Heart right ventricle (tissue), 16 donors: Measurements from ENCODE around the gene ARID5A. TPM values are rescaled to one million over a fixed set of nuclear protein-coding genes. Genes with fewer than 3 reads are reported as not detected.

Experiments used
- ATAC-seq, 8 donors: fragments of 200-7000 bp; cut with Tn5 transposase; one replicate each; pipeline ENCODE4 v1.9.1; 2020; ENCODE audit warnings: mild to moderate bottlenecking in 8 of 8, moderate library complexity in 8 of 8, moderate number of reproducible peaks in 1 of 8
- DNase-seq, 2 donors: peaks; one replicate each; pipeline ENCODE4 v3.0.0-alpha.2; 2020
- H3K27ac ChIP-seq, 10 donors: fragments of 200-600 bp; sonication (generic) in 2 of 10; one replicate each; pipeline versions ENCODE4 v1.5.0 to v1.8.0; 2020 to 2022; ENCODE audit warnings: mild to moderate bottlenecking in 3 of 10
- H3K27me3 ChIP-seq, 7 donors: fragments of 200-600 bp; one replicate each; pipeline ENCODE4 v1.8.0; 2021 to 2022; ENCODE audit warnings: mild to moderate bottlenecking in 2 of 7
- H3K36me3 ChIP-seq, 9 donors: fragments of 200-600 bp; sonication (generic) in 1 of 9; one replicate each; pipeline versions ENCODE4 v1.5.0 to v1.8.0; 2020 to 2022; ENCODE audit warnings: mild to moderate bottlenecking in 2 of 9
- H3K4me1 ChIP-seq, 9 donors: fragments of 200-600 bp; sonication (generic) in 1 of 9; one replicate each; pipeline versions ENCODE4 v1.5.0 to v1.8.0; 2020 to 2022; ENCODE audit warnings: mild to moderate bottlenecking in 4 of 9
- H3K4me3 ChIP-seq, 10 donors: fragments of 200-600 bp; sonication (generic) in 2 of 10; one replicate each; pipeline versions ENCODE4 v1.5.0 to v1.8.0; 2020 to 2022; ENCODE audit warnings: mild to moderate bottlenecking in 7 of 10, moderate library complexity in 2 of 10
- H3K9me3 ChIP-seq, 11 donors: fragments of 200-600 bp in 10 of 11; sonication (generic) in 2 of 11; one replicate each; pipeline versions ENCODE4 v1.5.0 to v1.8.0; 2013 to 2022; ENCODE audit warnings: mild to moderate bottlenecking in 2 of 11, control low read depth in 1 of 11, moderate library complexity in 1 of 11
- WGBS, 2 donors: extraction: QIAGEN DNeasy Blood & Tissue Kit; methylation state at CpG; one replicate each; pipeline ENCODE4 v1.1.7; 2013; ENCODE audit warnings: inconsistent platforms in 1 of 2; 5-methylcytosine and 5-hydroxymethylcytosine counted together
- intact Hi-C, 10 donors: fragments of 100-400 bp; cut with DNase I; formaldehyde crosslinking; loops; one replicate each; pipeline versions ENCODE4 v1.11.1 to v1.14.2; 2022
- polyA plus RNA-seq, 2 donors: library from polyadenylated mRNA; stranded (reverse); fragments of 200-250 nt; gene quantifications; one replicate each; pipeline ENCODE4 v1.2.3, GENCODE V29; 2013
- total RNA-seq, 10 donors: library from RNA; stranded (reverse); fragmentation: NEBNext Ultra II Directional in 3 of 10; extraction: Animal tissue kit (Norgen Biotek cat#: 25700) in 3 of 10; gene quantifications; one replicate each; pipeline versions ENCODE4 v1.2.1 to v1.2.4, GENCODE V29; 2021 to 2023
- TF ChIP-seq, protein P1 (sequence below), 9 donors: fragments of 200-600 bp; sonication (generic) in 2 of 9; IDR thresholded peaks; one replicate each; pipeline versions ENCODE4 v1.5.0 to v1.8.0; 2021 to 2022; ENCODE audit warnings: antibody characterized with exemption in 9 of 9, mild to moderate bottlenecking in 5 of 9, moderate library complexity in 1 of 9
- donor health status: Arrhythmogenic right ventricular cardiomyopathy.
- donor health status: ischemic (EF 13 %, LVEDD 7.1; RV severe dilation, severe dysfunction).
- donor health status: healthy with polysubstance abuse.
- donor health status: DM: no; HTN: yes; CAD: no.
- donor health status: DM: no; HTN: no; CAD: no.
- donor health status: ischemic (EF 25% LVEDD 6.9; RV normal size, moderate dysfunction).
- donor health status: ischemic (EF 25% LVEDD 5.7; RV mildly dilated, moderate dysfunction).
- donor health status: healthy.
- donor health status: DM: yes; HTN: yes; CAD: no.
- donor health status: Ischemic cardiomyopathy.
- donor health status: ischemic (EF 35%, LVEDD 5.7; RV mildly dilated, moderate dysfunction).
- donor health status: nonischemic (EF 11% LVEDD 7.7; RV severe dilation, severe dysfunction).
- donor health status: DM: yes; HTN: yes; CAD: no.
- donor health status: PGD.
- donor health status: ischemic (EF 29% LVEDD 5.4; RV normal size, mild dysfunction).
- donor health status: nonischemic (EF 23%, LVEDD 6.1; RV moderate dilation, normal function).

ARID5A gene
- total and polyA plus RNA-seq, 12 donors, result 12.0 to 121 (median 41.1) TPM

DNA sequence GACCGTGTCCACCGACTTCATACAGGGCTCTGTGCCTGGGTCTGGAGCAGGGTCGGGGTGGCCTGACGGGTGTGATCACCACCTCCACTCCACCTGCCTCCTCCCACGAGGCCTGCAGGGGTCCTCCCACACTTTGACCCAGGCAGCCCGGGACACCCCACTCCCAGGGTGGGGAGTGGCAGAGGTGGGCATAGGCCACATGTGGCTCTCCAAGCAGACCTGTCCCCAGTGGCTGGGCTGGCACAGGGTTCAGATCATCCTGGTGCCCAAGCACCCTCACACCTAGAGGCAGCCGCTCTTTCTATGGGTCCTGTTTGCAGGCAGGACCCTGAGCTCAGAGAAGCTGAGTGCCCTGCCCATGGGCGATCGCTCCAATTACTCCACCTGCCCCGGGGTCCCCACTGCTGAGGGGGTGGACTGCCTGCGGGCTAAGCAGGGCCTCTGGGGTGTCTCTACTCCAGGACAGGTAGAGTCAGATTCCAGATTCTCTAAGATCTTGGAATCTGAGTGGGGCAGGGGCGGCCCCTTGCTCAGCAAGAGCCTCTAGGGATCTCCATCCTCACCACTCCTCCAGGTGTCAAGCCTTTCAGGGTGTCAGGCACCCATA lies 32.8 kb upstream of the ARID5A start:
- no peak for DNase-seq
- ATAC-seq, result no peak
- intact Hi-C loops, result loop anchor here in 5 of 10 donors (2.0 to 10.0 kb wide), 3 partner anchors 95 to 369 kb away; partner anchors contain the start of genes SNRNP200 (in 4 of the 5) and ASTL (in 1 of the 5)
- 89 to 90% methylated on average over 10 to 12 of the region's 12 CpGs for WGBS, 2 donors
- H3K36me3 ChIP-seq, result no peaks in the 10 kb centered on the region
- no peak overlapping the region for H3K27ac ChIP-seq
- TF ChIP-seq, protein P1, sequence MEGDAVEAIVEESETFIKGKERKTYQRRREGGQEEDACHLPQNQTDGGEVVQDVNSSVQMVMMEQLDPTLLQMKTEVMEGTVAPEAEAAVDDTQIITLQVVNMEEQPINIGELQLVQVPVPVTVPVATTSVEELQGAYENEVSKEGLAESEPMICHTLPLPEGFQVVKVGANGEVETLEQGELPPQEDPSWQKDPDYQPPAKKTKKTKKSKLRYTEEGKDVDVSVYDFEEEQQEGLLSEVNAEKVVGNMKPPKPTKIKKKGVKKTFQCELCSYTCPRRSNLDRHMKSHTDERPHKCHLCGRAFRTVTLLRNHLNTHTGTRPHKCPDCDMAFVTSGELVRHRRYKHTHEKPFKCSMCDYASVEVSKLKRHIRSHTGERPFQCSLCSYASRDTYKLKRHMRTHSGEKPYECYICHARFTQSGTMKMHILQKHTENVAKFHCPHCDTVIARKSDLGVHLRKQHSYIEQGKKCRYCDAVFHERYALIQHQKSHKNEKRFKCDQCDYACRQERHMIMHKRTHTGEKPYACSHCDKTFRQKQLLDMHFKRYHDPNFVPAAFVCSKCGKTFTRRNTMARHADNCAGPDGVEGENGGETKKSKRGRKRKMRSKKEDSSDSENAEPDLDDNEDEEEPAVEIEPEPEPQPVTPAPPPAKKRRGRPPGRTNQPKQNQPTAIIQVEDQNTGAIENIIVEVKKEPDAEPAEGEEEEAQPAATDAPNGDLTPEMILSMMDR (IDR thresholded peaks at IDR 0.05), result no peak
- peaks cover 0 to 22% (median 12%) of the 10 kb centered on the region in 7 donors for H3K27me3 ChIP-seq
- peaks cover 6 to 48% (median 30%) of the 10 kb centered on the region in 9 donors for H3K4me1 ChIP-seq
- no peaks in the 10 kb centered on the region for H3K9me3 ChIP-seq
- no peak overlapping the region for H3K4me3 ChIP-seq

DNA sequence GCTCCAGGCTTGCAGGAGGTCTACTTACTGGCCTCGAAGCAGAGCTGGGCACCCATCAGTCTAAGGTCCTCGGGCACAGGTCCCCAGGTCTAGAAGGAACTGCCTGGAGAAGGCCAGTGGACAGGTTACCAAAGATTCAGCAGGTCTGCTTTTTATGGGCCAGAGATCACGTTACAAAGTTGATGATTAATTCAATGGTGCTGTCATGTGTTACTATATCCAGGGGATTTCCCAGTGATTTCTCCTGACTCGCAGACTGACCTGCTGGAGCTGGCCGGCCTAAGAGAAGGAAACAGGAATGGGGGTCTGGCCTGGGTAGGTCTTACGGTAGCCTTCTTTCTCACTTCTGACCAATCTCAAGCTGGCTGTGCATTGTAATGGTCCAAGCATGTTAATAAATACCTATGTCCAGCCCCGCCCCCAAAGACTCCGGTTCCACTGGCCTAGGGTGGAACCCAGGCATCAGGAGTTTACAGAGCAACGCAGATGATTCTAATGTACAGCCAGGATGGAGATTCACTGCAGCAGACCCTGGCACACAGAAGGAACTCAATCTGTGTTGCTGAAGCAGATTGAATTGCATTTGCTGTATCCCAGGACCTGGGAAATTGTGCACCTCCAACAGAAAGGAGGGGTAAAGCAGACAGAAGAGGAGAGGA lies 31.2 kb upstream of the ARID5A start, which contains the start of gene NEURL3:
NEURL3 (minus strand) TSS at position 127 of the 659 bp plus-strand sequence; CDS start at position 56, 71 bp downstream.
- Histone ChIP-seq H3K27me3 (peaks cover 0 to 11% (median 6%) of the 10 kb centered on the region in 7 donors), H3K36me3 (no peaks in the 10 kb centered on the region), H3K4me1 (peaks cover 6 to 57% (median 36%) of the 10 kb centered on the region in 9 donors), H3K9me3 (no peaks in the 10 kb centered on the region), H3K27ac (no peak within 1 kb of the TSS), H3K4me3 (no peak within 1 kb of the TSS)
- ATAC-seq, result no peak
- TF ChIP-seq, protein P1 (IDR thresholded peaks at IDR 0.05), result no peak
- intact Hi-C loops, result loop anchor here in 8 of 10 donors (2.0 to 10.0 kb wide), 7 partner anchors 33 to 371 kb away; partner anchors contain the start of genes SNRNP200 (in 5 of the 8), ASTL (in 3 of the 8) and DUSP2 (in 1 of the 8)
- DNase-seq, result no peak
- 62 to 73% methylated on average over 9 of the region's 9 CpGs for WGBS, 2 donors

DNA sequence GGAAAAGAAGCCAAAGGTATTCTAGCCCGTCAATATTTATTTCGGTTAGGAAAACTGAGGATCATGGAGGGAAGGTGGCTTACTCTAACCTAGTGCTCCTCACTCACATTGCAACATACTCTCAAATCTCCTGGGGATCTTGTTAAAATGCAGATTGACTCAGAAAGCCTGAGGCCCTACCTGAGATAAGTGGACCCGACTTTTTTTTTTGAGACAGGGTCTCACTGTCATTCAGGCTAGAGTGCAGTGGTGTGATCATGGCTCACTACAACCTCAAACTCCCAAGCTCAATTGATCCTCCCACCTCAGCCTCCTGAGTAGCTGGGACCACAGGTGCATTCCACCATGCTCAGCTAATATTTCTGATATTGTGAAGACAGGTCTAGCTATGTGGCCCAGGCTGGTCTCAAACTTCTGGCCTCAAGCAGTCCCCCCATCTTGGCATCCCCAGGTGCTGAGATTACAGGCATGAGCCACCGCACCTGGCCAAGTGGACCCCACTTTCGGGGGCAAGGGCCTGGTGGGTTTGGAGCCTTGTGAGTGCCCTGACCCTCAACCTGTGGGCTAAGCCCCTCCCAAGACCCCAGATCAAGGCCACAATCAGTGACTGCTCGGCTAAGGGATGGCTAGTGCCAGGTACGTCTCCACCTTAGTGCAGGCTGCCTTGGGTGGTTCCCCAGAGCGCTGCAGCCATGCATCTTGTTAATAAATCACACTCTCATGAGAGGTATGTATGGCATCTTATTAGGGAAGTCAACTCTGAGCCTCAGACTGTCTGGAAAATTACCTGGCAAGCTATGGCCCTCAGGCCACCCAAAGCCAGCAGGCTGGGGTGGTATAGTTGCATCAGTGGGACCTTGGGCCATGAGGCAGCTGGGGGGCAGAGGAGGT lies 30.3 kb upstream of the ARID5A start:
- peaks cover 6 to 54% (median 34%) of the 10 kb centered on the region in 9 donors for H3K4me1 ChIP-seq
- 95 to 96% methylated on average over 8 of the region's 8 CpGs for WGBS, 2 donors
- intact Hi-C loops, result loop anchor here in 7 of 10 donors (2.0 to 10.0 kb wide), 7 partner anchors 34 to 371 kb away; partner anchors contain the start of genes SNRNP200 (in 5 of the 7), ASTL (in 3 of the 7) and DUSP2 (in 1 of the 7)
- peaks cover 0 to 2% (median 0%) of the 10 kb centered on the region in 7 donors for H3K27me3 ChIP-seq
- H3K9me3 ChIP-seq, result no peaks in the 10 kb centered on the region
- no peak overlapping the region for H3K27ac ChIP-seq
- no peak for DNase-seq
- H3K4me3 ChIP-seq, result no peak overlapping the region
- TF ChIP-seq, protein P1 (IDR thresholded peaks at IDR 0.05), result no peak
- ATAC-seq, result no peak
- no peaks in the 10 kb centered on the region for H3K36me3 ChIP-seq

DNA sequence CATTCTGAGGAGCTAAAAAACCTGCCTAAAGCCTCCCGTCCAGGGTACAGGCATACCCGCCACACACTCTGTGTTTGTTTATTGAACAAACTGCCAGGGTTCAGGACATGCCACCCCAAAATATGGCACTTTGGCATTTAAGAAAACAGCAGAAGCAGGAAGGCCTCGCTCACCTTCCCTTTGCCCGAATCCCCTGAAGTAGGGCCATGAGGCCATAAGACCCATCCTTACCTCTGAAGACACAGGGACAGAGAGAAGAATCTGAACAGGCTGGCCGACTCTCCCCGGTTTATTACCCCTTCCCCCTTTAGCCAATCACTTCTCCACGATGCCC lies 29.7 kb upstream of the ARID5A start:
- TF ChIP-seq, protein P1 (IDR thresholded peaks at IDR 0.05), result no peak
- H3K36me3 ChIP-seq, result no peaks in the 10 kb centered on the region
- DNase-seq (no peak), ATAC-seq (no peak)
- H3K4me3 ChIP-seq, result no peak overlapping the region
- 94 to 96% methylated on average over 7 of the region's 7 CpGs for WGBS, 2 donors
- H3K9me3 ChIP-seq, result no peaks in the 10 kb centered on the region
- no peaks in the 10 kb centered on the region for H3K27me3 ChIP-seq
- intact Hi-C loops, result loop anchor here in 7 of 10 donors (2.0 to 10.0 kb wide), 7 partner anchors 35 to 372 kb away; partner anchors contain the start of genes SNRNP200 (in 5 of the 7), ASTL (in 3 of the 7) and DUSP2 (in 1 of the 7)
- peaks cover 6 to 48% (median 28%) of the 10 kb centered on the region in 9 donors for H3K4me1 ChIP-seq
- no peak overlapping the region for H3K27ac ChIP-seq
